Activated T-cell treated with anti-CD3 and anti-CD28 coated beads, Interleukin-2, amount 50 U/mL, for 1 hour (primary cell): ENCODE data around the gene CCDC97.
"Not testable (repeated sequence)": the region's sequence is repeated elsewhere in the genome, so short reads cannot be mapped to it uniquely, and the experiment has no call there.

ENCODE experiments used
- DNase-seq: peaks from one replicate; pipeline ENCODE4 v3.0.0-alpha.2; 2020

The CCDC97 gene

DNA sequence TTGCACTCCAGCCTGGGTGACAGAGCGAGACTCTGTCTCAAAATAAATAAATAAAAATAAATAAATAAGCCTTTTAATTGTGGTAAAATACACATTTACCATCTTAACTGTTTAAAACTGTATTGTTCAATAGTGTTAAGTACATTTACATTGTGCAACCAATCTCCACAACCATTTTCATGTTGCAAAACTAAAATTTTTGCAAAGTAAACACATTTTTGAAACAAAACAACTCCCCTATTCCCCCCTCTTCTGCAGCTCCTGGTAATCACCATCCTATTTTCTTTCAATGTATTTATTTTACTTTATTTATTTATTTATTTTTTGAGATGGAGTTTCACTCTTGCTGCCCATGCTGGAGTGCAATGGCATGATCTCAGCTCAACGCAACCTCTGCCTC, 59.8 kb downstream of the CCDC97 start:
- DNase-seq: no peak

DNA sequence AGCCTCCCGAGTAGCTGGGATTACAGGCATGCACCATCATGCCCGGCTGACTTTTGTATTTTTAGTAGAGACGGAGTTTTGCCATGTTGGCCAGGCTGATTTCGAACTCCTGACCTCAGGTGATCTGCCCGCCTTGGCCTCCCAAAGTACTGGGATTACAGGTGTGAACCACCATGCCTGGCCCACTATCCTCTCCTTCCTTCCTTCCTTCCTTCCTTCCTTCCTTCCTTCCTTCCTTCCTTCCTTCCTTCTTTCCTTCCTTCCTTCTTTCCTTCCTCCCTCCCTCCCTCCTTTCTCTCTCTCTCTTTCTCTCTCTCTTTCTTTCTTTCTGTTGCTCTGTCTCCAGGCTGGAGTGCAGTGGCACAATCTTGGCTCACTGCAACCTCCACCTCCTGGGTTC, 61.1 kb downstream of the CCDC97 start:
- DNase-seq: not testable (repeated sequence)

DNA sequence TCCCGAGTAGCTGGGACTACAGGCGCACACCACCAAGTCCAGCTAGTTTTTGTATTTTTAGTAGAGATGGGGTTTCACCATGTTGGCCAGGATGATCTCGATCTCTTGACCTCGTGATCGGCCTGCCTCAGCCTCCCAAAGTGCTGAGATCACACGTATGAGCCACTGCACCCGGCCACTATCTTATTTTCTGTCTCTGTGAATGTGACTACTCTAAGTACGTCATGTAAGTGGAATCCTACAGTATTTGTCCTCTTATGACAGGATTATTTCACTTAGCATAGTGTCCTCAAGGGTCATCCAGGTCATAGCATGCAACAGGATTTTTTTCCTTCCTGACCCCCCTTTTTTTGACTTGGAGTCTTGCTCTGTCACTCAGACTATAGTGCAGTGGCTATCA, 61.6 kb downstream of the CCDC97 start:
- DNase-seq: no peak

DNA sequence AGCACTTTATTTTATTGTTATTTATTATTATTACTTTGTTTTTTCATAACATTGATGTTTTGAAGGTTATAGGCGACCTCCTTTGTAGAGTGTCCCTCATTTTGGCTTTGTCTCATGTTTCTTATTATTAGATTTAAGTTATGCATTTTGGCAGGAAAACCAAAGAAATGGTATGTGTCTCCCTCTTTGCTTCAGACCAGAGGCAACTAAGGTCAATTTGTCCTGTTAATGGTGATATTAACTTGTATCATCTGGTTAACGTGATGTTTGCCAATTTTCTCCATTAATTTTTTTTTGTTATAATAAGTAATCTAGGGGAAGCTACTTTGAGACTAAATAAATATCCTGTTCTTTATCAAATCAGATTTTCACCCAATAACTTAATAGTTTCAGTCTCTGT, 62.5 kb downstream of the CCDC97 start:
- no peak for DNase-seq

GRCh38 chr19:41373993-41374392, 64.0 kb downstream of the CCDC97 start:
- no peak for DNase-seq
